ENCODE measurements around the gene PKD2.

- no peak for TF ChIP-seq CTCF (IDR thresholded peaks at IDR 0.05)
- no peak for TF ChIP-seq EP300 (IDR thresholded peaks at IDR 0.05)
- TF ChIP-seq POLR2AphosphoS5 (IDR thresholded peaks at IDR 0.05): no peak
- no peak for TF ChIP-seq POLR2A (IDR thresholded peaks at IDR 0.05)
These were observed 56.3 kb downstream of the PKD2 start for GRCh38 chr4:88063634-88064296.
